Stomach (tissue), 9 donors: ENCODE data around the gene SLC23A1. TPM values are rescaled to one million over a fixed set of nuclear protein-coding genes. Genes with fewer than 3 reads are reported as not detected.

Source experiments
- DNase-seq, 2 donors: peaks; one replicate each; pipeline versions ENCODE4 v3.0.0 to v3.0.0-alpha.2; 2013 to 2019
- H3K27ac ChIP-seq, 5 donors: fragments of 200-600 bp in 4 of 5; sonication (generic) in 4 of 5; one replicate each; pipeline ENCODE4 v1.5.1; 2013 to 2019; ENCODE audit warnings: mild to moderate bottlenecking in 1 of 5, moderate library complexity in 1 of 5
- H3K27me3 ChIP-seq, 3 donors: fragments of 200-600 bp; sonication (generic); one replicate each; pipeline ENCODE4 v1.5.1; 2017 to 2019; ENCODE audit warnings: mixed run types in 1 of 3
- H3K36me3 ChIP-seq, 4 donors: fragments of 200-600 bp; sonication (generic); 1 replicate in 3 of 4; 2 replicates in 1 of 4; pipeline ENCODE4 v1.5.1; 2016 to 2019
- H3K4me1 ChIP-seq, 4 donors: fragments of 200-600 bp; sonication (generic); one replicate each; pipeline ENCODE4 v1.5.1; 2016 to 2019
- H3K4me3 ChIP-seq, 4 donors: fragments of 200-600 bp; sonication (generic) in 3 of 4; one replicate each; pipeline ENCODE4 v1.5.1; 2016 to 2019; ENCODE audit warnings: mild to moderate bottlenecking in 1 of 4
- H3K9me3 ChIP-seq, 4 donors: fragments of 200-600 bp; sonication (generic); one replicate each; pipeline ENCODE4 v1.5.1; 2016 to 2019
- CTCF ChIP-seq, 7 experiments: fragments of 450-650 bp in 4 of 7; fragments of 200-600 bp in 3 of 7; sonication (generic) in 3 of 7; IDR thresholded peaks; one replicate each; pipeline ENCODE4 v1.5.1; 2016 to 2019; ENCODE audit warnings: antibody characterized with exemption in 7 of 7, control low read depth in 2 of 7, mild to moderate bottlenecking in 1 of 7
- EP300 ChIP-seq: sonication (generic); formaldehyde crosslinking; IDR thresholded peaks from one replicate; pipeline ENCODE4 v1.6.1; 2017; ENCODE audit warnings: antibody characterized with exemption
- POLR2A ChIP-seq, 4 donors: fragments of 450-650 bp; IDR thresholded peaks; one replicate each; pipeline ENCODE4 v1.6.1; 2016; ENCODE audit warnings: antibody characterized with exemption in 4 of 4, control low read depth in 2 of 4, mild to moderate bottlenecking in 1 of 4, moderate library complexity in 1 of 4
- POLR2AphosphoS5 ChIP-seq, 3 donors: sonication (generic); formaldehyde crosslinking; IDR thresholded peaks; one replicate each; pipeline ENCODE4 v1.6.1; 2016; ENCODE audit warnings: antibody characterized with exemption in 3 of 3
- WGBS, 5 donors: extraction: QIAGEN DNeasy Blood & Tissue Kit in 3 of 5; methylation state at CpG; one replicate each; pipeline versions ENCODE4 v1.1.5 to v1.1.7; 2013 to 2018; 5-methylcytosine and 5-hydroxymethylcytosine counted together
- intact Hi-C: fragments of 100-400 bp; cut with DNase I; formaldehyde crosslinking; loops from one replicate; pipeline ENCODE4 v1.15.1; 2023; ENCODE audit warnings: low total_unique reads
- polyA plus RNA-seq, 3 donors: library from polyadenylated mRNA; stranded (reverse); fragments of 200-250 nt; gene quantifications; one replicate each; pipeline ENCODE4 v1.2.3, GENCODE V29; 2013
- total RNA-seq, 5 donors: library from RNA; depleted of rRNA; stranded (reverse); fragments of >200 nt; gene quantifications; one replicate each; pipeline versions ENCODE4 v1.1.0 to v1.2.3, GENCODE V29; 2014 to 2016
- donor health status: healthy with polysubstance abuse.
- donor health status: Bipolar disorder and iron deficiency.
- donor health status: healthy.

SLC23A1 gene
- total and polyA plus RNA-seq, 8 donors: 0.37 TPM; not detected in 7

- no peak for DNase-seq
- 91 to 97% (median 93%) methylated on average over 5 of the region's 5 CpGs for WGBS, 5 donors
- Histone ChIP-seq H3K9me3 (no peaks in the 10 kb centered on the region), H3K4me1 (no peaks in the 10 kb centered on the region), H3K36me3 (peaks cover 10 to 78% (median 63%) of the 10 kb centered on the region in 4 donors), H3K27ac (no peak overlapping the region), H3K4me3 (no peak overlapping the region), H3K27me3 (no peaks in the 10 kb centered on the region)
- intact Hi-C loops: no loop called here
- no peak for TF ChIP-seq POLR2A (IDR thresholded peaks at IDR 0.05)
- TF ChIP-seq POLR2AphosphoS5 (IDR thresholded peaks at IDR 0.05): no peak
- no peak for TF ChIP-seq EP300
- TF ChIP-seq CTCF (IDR thresholded peaks at IDR 0.05): no peak
Observed at GRCh38 chr5:139425497-139425896, 42.4 kb upstream of the SLC23A1 start.

- intact Hi-C loops: loop anchor here (5.0 kb wide), 1 partner anchor 90 kb away; no protein-coding TSS in a partner anchor
- DNase-seq: peak in 1 of 2 donors; percentile 89
Observed at GRCh38 chr5:139422307-139422893, 39.3 kb upstream of the SLC23A1 start.

GRCh38 chr5:139419226-139420192, 36.4 kb upstream of the SLC23A1 start:
- DNase-seq: no peak
- intact Hi-C loops: loop anchor here (5.0 kb wide), 1 partner anchor 93 kb away; no protein-coding TSS in a partner anchor
- TF ChIP-seq POLR2AphosphoS5 (IDR thresholded peaks at IDR 0.05) (no peak), EP300 (no peak), POLR2A (IDR thresholded peaks at IDR 0.05) (no peak), CTCF (IDR thresholded peaks at IDR 0.05) (no peak)
- H3K4me3 ChIP-seq: no peak overlapping the region
- H3K27ac ChIP-seq: no peak overlapping the region
- WGBS, 5 donors: 65 to 82% (median 76%) methylated on average over 9 of the region's 9 CpGs
- H3K27me3 ChIP-seq: no peaks in the 10 kb centered on the region
- H3K9me3 ChIP-seq: no peaks in the 10 kb centered on the region
- H3K4me1 ChIP-seq: peaks cover 5 to 43% (median 26%) of the 10 kb centered on the region in 4 donors
- H3K36me3 ChIP-seq: peaks cover 9 to 61% (median 42%) of the 10 kb centered on the region in 4 donors

More at GRCh38 chr5:139422307-139422893, 39.3 kb upstream of the SLC23A1 start:
- Histone ChIP-seq H3K36me3 (peaks cover 13 to 86% (median 69%) of the 10 kb centered on the region in 4 donors), H3K27ac (no peak overlapping the region), H3K9me3 (no peaks in the 10 kb centered on the region), H3K4me1 (peaks cover 0 to 14% (median 4%) of the 10 kb centered on the region in 4 donors), H3K27me3 (no peaks in the 10 kb centered on the region), H3K4me3 (no peak overlapping the region)
- TF ChIP-seq CTCF (IDR thresholded peaks at IDR 0.05) (peak in 5 of 7 experiments; percentile 64 to 79 (median 71)), EP300 (no peak), POLR2A (IDR thresholded peaks at IDR 0.05) (no peak), POLR2AphosphoS5 (IDR thresholded peaks at IDR 0.05) (peak in 2 of 3 donors; percentile 12 to 41)
- 34 to 44% (median 41%) methylated on average over 5 of the region's 5 CpGs for WGBS, 5 donors

- DNase-seq: no peak
- no peaks in the 10 kb centered on the region for H3K9me3 ChIP-seq
- H3K27ac ChIP-seq: peak overlapping the region in 1 of 5 donors; percentile 30
- peaks cover 5 to 47% (median 26%) of the 10 kb centered on the region in 4 donors for H3K4me1 ChIP-seq
- intact Hi-C loops: no loop called here
- H3K36me3 ChIP-seq: peaks cover 5 to 55% (median 39%) of the 10 kb centered on the region in 4 donors
- no peak for TF ChIP-seq POLR2AphosphoS5 (IDR thresholded peaks at IDR 0.05)
- no peak for TF ChIP-seq EP300
- no peak for TF ChIP-seq CTCF (IDR thresholded peaks at IDR 0.05)
- no peak for TF ChIP-seq POLR2A (IDR thresholded peaks at IDR 0.05)
- no peaks in the 10 kb centered on the region for H3K27me3 ChIP-seq
- 83 to 100% (median 91%) methylated on average over 1 of the region's 1 CpG for WGBS, 5 donors
- no peak overlapping the region for H3K4me3 ChIP-seq
Observed at GRCh38 chr5:139418793-139419192, 35.7 kb upstream of the SLC23A1 start.
